ENCODE data around the gene SPATA31E1. TPM values are rescaled to one million over a fixed set of nuclear protein-coding genes. Genes with fewer than 3 reads are reported as not detected.

The SPATA31E1 gene
- total RNA-seq, 1 experiment from 2014 or later, result 0.04 TPM

DNA sequence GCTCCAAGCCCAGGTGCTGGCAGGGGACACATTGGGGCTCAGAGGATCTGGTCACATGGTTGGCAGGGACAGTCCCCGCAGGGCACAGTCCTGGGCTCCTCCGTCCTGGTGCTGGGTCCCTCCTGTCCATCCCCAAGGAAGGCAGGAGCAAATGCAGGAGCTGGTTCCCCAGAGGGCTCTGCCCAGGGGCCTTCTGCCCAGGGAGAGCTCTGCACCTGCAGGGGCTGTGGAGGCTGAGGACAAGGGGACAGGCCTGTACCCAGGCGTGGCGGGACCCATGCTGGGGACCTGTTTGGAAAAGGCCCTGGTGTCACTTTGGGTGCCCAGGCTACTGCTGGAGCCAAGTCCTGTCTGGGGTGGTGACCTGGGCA is 7.2 kb downstream of the SPATA31E1 start:
- no peaks in the 10 kb centered on the region for H3K4me1 Mint-ChIP-seq
- ATAC-seq (no peak), DNase-seq (ENCODE audit: low spot score) (no peak)
- no peaks in the 10 kb centered on the region; the same call in 1 of the 2 replicates for H3K27me3 Mint-ChIP-seq (ENCODE audit: low read depth)
- POLR2A ChIA-PET, result no interaction called here
- H3K4me3 Mint-ChIP-seq, result no peak overlapping the region
- H3K27ac Mint-ChIP-seq, result no peak overlapping the region
- CTCF ChIA-PET, result no interaction called here
- no peaks in the 10 kb centered on the region for H3K36me3 Mint-ChIP-seq
- no peaks in the 10 kb centered on the region for H3K9me3 Mint-ChIP-seq
- TF ChIP-seq, protein P1, sequence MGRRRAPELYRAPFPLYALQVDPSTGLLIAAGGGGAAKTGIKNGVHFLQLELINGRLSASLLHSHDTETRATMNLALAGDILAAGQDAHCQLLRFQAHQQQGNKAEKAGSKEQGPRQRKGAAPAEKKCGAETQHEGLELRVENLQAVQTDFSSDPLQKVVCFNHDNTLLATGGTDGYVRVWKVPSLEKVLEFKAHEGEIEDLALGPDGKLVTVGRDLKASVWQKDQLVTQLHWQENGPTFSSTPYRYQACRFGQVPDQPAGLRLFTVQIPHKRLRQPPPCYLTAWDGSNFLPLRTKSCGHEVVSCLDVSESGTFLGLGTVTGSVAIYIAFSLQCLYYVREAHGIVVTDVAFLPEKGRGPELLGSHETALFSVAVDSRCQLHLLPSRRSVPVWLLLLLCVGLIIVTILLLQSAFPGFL (CRISPR knock-in tag; IDR thresholded peaks at IDR 0.05; ENCODE audit: borderline replicate concordance), result no peak
- TF ChIP-seq HMGA2 (CRISPR knock-in tag; IDR thresholded peaks at IDR 0.05) (no peak), ZNF138 (CRISPR knock-in tag; conservative IDR thresholded peaks at IDR 0.05) (no peak), FOXJ3 (CRISPR knock-in tag; IDR thresholded peaks at IDR 0.05; ENCODE audit: borderline replicate concordance) (no peak), ETV6 (CRISPR knock-in tag; IDR thresholded peaks at IDR 0.05) (no peak)
- TF ChIP-seq, protein P2, sequence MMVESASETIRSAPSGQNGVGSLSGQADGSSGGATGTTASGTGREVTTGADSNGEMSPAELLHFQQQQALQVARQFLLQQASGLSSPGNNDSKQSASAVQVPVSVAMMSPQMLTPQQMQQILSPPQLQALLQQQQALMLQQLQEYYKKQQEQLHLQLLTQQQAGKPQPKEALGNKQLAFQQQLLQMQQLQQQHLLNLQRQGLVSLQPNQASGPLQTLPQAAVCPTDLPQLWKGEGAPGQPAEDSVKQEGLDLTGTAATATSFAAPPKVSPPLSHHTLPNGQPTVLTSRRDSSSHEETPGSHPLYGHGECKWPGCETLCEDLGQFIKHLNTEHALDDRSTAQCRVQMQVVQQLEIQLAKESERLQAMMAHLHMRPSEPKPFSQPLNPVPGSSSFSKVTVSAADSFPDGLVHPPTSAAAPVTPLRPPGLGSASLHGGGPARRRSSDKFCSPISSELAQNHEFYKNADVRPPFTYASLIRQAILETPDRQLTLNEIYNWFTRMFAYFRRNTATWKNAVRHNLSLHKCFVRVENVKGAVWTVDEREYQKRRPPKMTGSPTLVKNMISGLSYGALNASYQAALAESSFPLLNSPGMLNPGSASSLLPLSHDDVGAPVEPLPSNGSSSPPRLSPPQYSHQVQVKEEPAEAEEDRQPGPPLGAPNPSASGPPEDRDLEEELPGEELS (CRISPR knock-in tag; IDR thresholded peaks at IDR 0.05), result no peak
- TF ChIP-seq, protein P3, sequence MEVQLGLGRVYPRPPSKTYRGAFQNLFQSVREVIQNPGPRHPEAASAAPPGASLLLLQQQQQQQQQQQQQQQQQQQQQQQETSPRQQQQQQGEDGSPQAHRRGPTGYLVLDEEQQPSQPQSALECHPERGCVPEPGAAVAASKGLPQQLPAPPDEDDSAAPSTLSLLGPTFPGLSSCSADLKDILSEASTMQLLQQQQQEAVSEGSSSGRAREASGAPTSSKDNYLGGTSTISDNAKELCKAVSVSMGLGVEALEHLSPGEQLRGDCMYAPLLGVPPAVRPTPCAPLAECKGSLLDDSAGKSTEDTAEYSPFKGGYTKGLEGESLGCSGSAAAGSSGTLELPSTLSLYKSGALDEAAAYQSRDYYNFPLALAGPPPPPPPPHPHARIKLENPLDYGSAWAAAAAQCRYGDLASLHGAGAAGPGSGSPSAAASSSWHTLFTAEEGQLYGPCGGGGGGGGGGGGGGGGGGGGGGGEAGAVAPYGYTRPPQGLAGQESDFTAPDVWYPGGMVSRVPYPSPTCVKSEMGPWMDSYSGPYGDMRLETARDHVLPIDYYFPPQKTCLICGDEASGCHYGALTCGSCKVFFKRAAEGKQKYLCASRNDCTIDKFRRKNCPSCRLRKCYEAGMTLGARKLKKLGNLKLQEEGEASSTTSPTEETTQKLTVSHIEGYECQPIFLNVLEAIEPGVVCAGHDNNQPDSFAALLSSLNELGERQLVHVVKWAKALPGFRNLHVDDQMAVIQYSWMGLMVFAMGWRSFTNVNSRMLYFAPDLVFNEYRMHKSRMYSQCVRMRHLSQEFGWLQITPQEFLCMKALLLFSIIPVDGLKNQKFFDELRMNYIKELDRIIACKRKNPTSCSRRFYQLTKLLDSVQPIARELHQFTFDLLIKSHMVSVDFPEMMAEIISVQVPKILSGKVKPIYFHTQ (CRISPR knock-in tag; IDR thresholded peaks at IDR 0.05), result no peak
- TF ChIP-seq, protein P4, sequence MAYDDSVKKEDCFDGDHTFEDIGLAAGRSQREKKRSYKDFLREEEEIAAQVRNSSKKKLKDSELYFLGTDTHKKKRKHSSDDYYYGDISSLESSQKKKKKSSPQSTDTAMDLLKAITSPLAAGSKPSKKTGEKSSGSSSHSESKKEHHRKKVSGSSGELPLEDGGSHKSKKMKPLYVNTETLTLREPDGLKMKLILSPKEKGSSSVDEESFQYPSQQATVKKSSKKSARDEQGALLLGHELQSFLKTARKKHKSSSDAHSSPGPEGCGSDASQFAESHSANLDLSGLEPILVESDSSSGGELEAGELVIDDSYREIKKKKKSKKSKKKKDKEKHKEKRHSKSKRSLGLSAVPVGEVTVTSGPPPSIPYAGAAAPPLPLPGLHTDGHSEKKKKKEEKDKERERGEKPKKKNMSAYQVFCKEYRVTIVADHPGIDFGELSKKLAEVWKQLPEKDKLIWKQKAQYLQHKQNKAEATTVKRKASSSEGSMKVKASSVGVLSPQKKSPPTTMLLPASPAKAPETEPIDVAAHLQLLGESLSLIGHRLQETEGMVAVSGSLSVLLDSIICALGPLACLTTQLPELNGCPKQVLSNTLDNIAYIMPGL (CRISPR knock-in tag; IDR thresholded peaks at IDR 0.05), result no peak
- TF ChIP-seq, protein P5, sequence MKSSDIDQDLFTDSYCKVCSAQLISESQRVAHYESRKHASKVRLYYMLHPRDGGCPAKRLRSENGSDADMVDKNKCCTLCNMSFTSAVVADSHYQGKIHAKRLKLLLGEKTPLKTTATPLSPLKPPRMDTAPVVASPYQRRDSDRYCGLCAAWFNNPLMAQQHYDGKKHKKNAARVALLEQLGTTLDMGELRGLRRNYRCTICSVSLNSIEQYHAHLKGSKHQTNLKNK (CRISPR knock-in tag; IDR thresholded peaks at IDR 0.05), result no peak

DNA sequence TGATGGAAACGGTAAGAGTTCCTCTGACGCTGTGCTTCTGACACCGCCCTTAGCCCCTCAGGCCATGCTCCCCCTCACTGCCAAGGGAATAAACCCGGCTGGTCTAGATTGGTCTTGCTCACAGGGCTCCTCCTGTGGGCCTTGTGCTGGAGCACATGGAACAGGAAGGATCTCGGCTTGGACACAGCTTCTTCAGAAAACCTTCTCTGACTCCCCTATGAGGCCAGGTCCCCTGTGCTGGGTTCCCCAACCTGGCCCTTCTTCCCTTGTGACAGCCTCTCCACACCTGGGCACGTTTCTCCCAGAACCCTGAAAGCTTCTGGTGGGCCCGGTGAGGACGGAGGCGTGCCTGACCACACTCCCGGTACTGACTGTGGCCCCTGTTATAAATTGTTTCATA is 8.2 kb downstream of the SPATA31E1 start:
- H3K4me1 Mint-ChIP-seq, result no peaks in the 10 kb centered on the region
- DNase-seq (ENCODE audit: low spot score), result no peak
- ChIA-PET POLR2A (no interaction called here), CTCF (no interaction called here)
- no peaks in the 10 kb centered on the region for H3K36me3 Mint-ChIP-seq
- no peak overlapping the region for H3K27ac Mint-ChIP-seq
- H3K27me3 Mint-ChIP-seq (ENCODE audit: low read depth), result no peaks in the 10 kb centered on the region; the same call in 1 of the 2 replicates
- no peak overlapping the region for H3K4me3 Mint-ChIP-seq
- H3K9me3 Mint-ChIP-seq, result no peaks in the 10 kb centered on the region
- ATAC-seq, result peak; percentile 44
- TF ChIP-seq ATF1 (CRISPR knock-in tag; IDR thresholded peaks at IDR 0.05) (no peak), NFATC4 (CRISPR knock-in tag; IDR thresholded peaks at IDR 0.05) (no peak), ZNF263 (CRISPR knock-in tag; IDR thresholded peaks at IDR 0.05; ENCODE audit: low read depth) (no peak), TEAD1 (CRISPR knock-in tag; IDR thresholded peaks at IDR 0.05) (no peak), GTF2I (CRISPR knock-in tag; conservative IDR thresholded peaks at IDR 0.05) (no peak), RORB (CRISPR knock-in tag; IDR thresholded peaks at IDR 0.05) (no peak), ZNF423 (CRISPR knock-in tag; IDR thresholded peaks at IDR 0.05) (no peak)
- TF ChIP-seq, protein P4 (CRISPR knock-in tag; IDR thresholded peaks at IDR 0.05), result no peak
- TF ChIP-seq, protein P6, sequence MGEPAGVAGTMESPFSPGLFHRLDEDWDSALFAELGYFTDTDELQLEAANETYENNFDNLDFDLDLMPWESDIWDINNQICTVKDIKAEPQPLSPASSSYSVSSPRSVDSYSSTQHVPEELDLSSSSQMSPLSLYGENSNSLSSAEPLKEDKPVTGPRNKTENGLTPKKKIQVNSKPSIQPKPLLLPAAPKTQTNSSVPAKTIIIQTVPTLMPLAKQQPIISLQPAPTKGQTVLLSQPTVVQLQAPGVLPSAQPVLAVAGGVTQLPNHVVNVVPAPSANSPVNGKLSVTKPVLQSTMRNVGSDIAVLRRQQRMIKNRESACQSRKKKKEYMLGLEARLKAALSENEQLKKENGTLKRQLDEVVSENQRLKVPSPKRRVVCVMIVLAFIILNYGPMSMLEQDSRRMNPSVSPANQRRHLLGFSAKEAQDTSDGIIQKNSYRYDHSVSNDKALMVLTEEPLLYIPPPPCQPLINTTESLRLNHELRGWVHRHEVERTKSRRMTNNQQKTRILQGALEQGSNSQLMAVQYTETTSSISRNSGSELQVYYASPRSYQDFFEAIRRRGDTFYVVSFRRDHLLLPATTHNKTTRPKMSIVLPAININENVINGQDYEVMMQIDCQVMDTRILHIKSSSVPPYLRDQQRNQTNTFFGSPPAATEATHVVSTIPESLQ (CRISPR knock-in tag; IDR thresholded peaks at IDR 0.05), result no peak
- TF ChIP-seq, protein P7, sequence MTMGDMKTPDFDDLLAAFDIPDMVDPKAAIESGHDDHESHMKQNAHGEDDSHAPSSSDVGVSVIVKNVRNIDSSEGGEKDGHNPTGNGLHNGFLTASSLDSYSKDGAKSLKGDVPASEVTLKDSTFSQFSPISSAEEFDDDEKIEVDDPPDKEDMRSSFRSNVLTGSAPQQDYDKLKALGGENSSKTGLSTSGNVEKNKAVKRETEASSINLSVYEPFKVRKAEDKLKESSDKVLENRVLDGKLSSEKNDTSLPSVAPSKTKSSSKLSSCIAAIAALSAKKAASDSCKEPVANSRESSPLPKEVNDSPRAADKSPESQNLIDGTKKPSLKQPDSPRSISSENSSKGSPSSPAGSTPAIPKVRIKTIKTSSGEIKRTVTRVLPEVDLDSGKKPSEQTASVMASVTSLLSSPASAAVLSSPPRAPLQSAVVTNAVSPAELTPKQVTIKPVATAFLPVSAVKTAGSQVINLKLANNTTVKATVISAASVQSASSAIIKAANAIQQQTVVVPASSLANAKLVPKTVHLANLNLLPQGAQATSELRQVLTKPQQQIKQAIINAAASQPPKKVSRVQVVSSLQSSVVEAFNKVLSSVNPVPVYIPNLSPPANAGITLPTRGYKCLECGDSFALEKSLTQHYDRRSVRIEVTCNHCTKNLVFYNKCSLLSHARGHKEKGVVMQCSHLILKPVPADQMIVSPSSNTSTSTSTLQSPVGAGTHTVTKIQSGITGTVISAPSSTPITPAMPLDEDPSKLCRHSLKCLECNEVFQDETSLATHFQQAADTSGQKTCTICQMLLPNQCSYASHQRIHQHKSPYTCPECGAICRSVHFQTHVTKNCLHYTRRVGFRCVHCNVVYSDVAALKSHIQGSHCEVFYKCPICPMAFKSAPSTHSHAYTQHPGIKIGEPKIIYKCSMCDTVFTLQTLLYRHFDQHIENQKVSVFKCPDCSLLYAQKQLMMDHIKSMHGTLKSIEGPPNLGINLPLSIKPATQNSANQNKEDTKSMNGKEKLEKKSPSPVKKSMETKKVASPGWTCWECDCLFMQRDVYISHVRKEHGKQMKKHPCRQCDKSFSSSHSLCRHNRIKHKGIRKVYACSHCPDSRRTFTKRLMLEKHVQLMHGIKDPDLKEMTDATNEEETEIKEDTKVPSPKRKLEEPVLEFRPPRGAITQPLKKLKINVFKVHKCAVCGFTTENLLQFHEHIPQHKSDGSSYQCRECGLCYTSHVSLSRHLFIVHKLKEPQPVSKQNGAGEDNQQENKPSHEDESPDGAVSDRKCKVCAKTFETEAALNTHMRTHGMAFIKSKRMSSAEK (CRISPR knock-in tag; IDR thresholded peaks at IDR 0.05; ENCODE audit: borderline replicate concordance), result no peak

All from WTC11 (cell line).